ENCODE results near the gene NUP98. TPM values are rescaled to one million over a fixed set of nuclear protein-coding genes. Genes with fewer than 3 reads are reported as not detected.

Gene NUP98
- polyA plus RNA-seq, 1 of the 3 experiments (the other 2 are of a cell fraction) = 56.4 TPM

- Histone ChIP-seq H3K27ac (ENCODE audit: low read depth in 2 of 2, low read length in 1 of 2) (no peak overlapping the region), H3K9ac (no peak overlapping the region), H3K27me3 (ENCODE audit: insufficient read depth) (no peaks in the 10 kb centered on the region), H3K79me2 (ENCODE audit: insufficient read depth) (no peaks in the 10 kb centered on the region), H3K4me1 (ENCODE audit: control insufficient read depth in 1 of 2, insufficient read depth in 2 of 2, low read depth in 1 of 2, low read length in 1 of 2) (no peaks in the 10 kb centered on the region), H3K4me2 (no peak overlapping the region), H3K36me3 (replicated peaks in 1 of 2; ENCODE audit: control insufficient read depth in 1 of 2, insufficient read depth in 2 of 2, low read length in 1 of 2) (peaks cover 4 to 20% of the 10 kb centered on the region in 2 experiments), H4K20me1 (ENCODE audit: insufficient read depth) (0 out of 2 replicates have a peak, but pooled peaks cover 5% of the 10 kb centered on the region), H3K9me2 (no peaks in the 10 kb centered on the region), H3F3A (replicated peaks; ENCODE audit: insufficient read depth) (peaks cover 9% of the 10 kb centered on the region), H2AFZ (ENCODE audit: low read depth) (no peak overlapping the region), H3K4me3 (ENCODE audit: low read depth in 2 of 2, low read length in 1 of 2) (no peak overlapping the region), H3K9me3 (no peaks in the 10 kb centered on the region)
- ChIA-PET CTCF (interaction anchor here (1.0 kb wide), 1 partner anchor 250 kb away, joined by 3 read pairs; no protein-coding TSS in a partner anchor), POLR2A (no interaction called here)
- no peak for DNase-seq
- 93% methylated on average over 3 of the region's 3 CpGs for WGBS (ENCODE audit: low lambda C conversion rate)
- peak; percentile 15; the same call in 1 of the 2 replicates for TF ChIP-seq NFIC (IDR thresholded peaks at IDR 0.05; ENCODE audit: borderline replicate concordance)
- TF ChIP-seq MEF2A (IDR thresholded peaks at IDR 0.05; ENCODE audit: borderline replicate concordance, low read depth) = no peak
- TF ChIP-seq JUND (IDR thresholded peaks at IDR 0.05) = peak; percentile 55
- TF ChIP-seq FOSL2 (IDR thresholded peaks at IDR 0.05; ENCODE audit: borderline replicate concordance, low read depth) = peak; percentile 49; the same call in 1 of the 2 replicates
- TF ChIP-seq RAD21 (IDR thresholded peaks at IDR 0.05; ENCODE audit: low read length) = no peak
Measured at GRCh38 chr11:3823303-3823702, 25.9 kb upstream of the NUP98 start.

- Histone ChIP-seq H3K27me3 (ENCODE audit: insufficient read depth) (no peaks in the 10 kb centered on the region), H3K36me3 (replicated peaks in 1 of 2; ENCODE audit: control insufficient read depth in 1 of 2, insufficient read depth in 2 of 2, low read length in 1 of 2) (peaks cover 4 to 12% of the 10 kb centered on the region in 2 experiments), H3K9me2 (no peaks in the 10 kb centered on the region), H3K9me3 (no peaks in the 10 kb centered on the region), H4K20me1 (ENCODE audit: insufficient read depth) (no peaks in the 10 kb centered on the region), H3K9ac (no peak overlapping the region), H2AFZ (ENCODE audit: low read depth) (no peak overlapping the region), H3K79me2 (ENCODE audit: insufficient read depth) (no peaks in the 10 kb centered on the region), H3F3A (replicated peaks; ENCODE audit: insufficient read depth) (peaks cover 9% of the 10 kb centered on the region), H3K4me3 (ENCODE audit: low read depth in 2 of 2, low read length in 1 of 2) (no peak overlapping the region), H3K4me2 (no peak overlapping the region), H3K27ac (ENCODE audit: low read depth in 2 of 2, low read length in 1 of 2) (no peak overlapping the region), H3K4me1 (ENCODE audit: control insufficient read depth in 1 of 2, insufficient read depth in 2 of 2, low read depth in 1 of 2, low read length in 1 of 2) (no peaks in the 10 kb centered on the region)
- POLR2A ChIA-PET = no interaction called here
- TF ChIP-seq NRF1 (IDR thresholded peaks at IDR 0.05; ENCODE audit: low read depth, low read length) (no peak), SMC3 (IDR thresholded peaks at IDR 0.05; ENCODE audit: low read depth, low read length) (no peak), MEF2A (IDR thresholded peaks at IDR 0.05; ENCODE audit: borderline replicate concordance, low read depth) (no peak), EZH2phosphoT487 (IDR thresholded peaks at IDR 0.05; ENCODE audit: borderline replicate concordance, low read depth) (no peak), TEAD4 (IDR thresholded peaks at IDR 0.05; ENCODE audit: borderline replicate concordance, insufficient read depth) (no peak), RAD21 (IDR thresholded peaks at IDR 0.05; ENCODE audit: low read length) (no peak), POLR2AphosphoS5 (IDR thresholded peaks at IDR 0.05; ENCODE audit: low read depth, low read length) (no peak), RFX5 (IDR thresholded peaks at IDR 0.05; ENCODE audit: low read length) (no peak)
- CTCF ChIA-PET = interaction anchor here (0.7 to 0.8 kb wide), 2 partner anchors 8 to 39 kb away, joined by 3 read pairs; no protein-coding TSS in a partner anchor
- no peak for DNase-seq
- WGBS (ENCODE audit: low lambda C conversion rate) = 91% methylated on average over 7 of the region's 7 CpGs
Measured at GRCh38 chr11:3822312-3822711, 25.0 kb upstream of the NUP98 start.

GRCh38 chr11:3820971-3821370 is 23.6 kb upstream of the NUP98 start:
- H3K27ac ChIP-seq (ENCODE audit: low read depth in 2 of 2, low read length in 1 of 2) = no peak overlapping the region
- ChIA-PET POLR2A (no interaction called here), CTCF (interaction anchor here (2.9 to 3.1 kb wide), 2 partner anchors 12 to 34 kb away, joined by 10 to 27 read pairs; partner anchors contain the start of genes PGAP2 and STIM1)
- H3K4me1 ChIP-seq (ENCODE audit: control insufficient read depth in 1 of 2, insufficient read depth in 2 of 2, low read depth in 1 of 2, low read length in 1 of 2) = no peaks in the 10 kb centered on the region
- H4K20me1 ChIP-seq (ENCODE audit: insufficient read depth) = no peaks in the 10 kb centered on the region
- no peaks in the 10 kb centered on the region for H3K9me2 ChIP-seq
- H3K79me2 ChIP-seq (ENCODE audit: insufficient read depth) = no peaks in the 10 kb centered on the region
- H3K36me3 ChIP-seq (replicated peaks in 1 of 2; ENCODE audit: control insufficient read depth in 1 of 2, insufficient read depth in 2 of 2, low read length in 1 of 2) = peaks cover 3 to 4% of the 10 kb centered on the region in 2 experiments
- no peak overlapping the region for H2AFZ ChIP-seq (ENCODE audit: low read depth)
- H3F3A ChIP-seq (replicated peaks; ENCODE audit: insufficient read depth) = peaks cover 7% of the 10 kb centered on the region
- H3K9ac ChIP-seq = no peak overlapping the region
- no peak for DNase-seq
- no peak overlapping the region for H3K4me3 ChIP-seq (ENCODE audit: low read depth in 2 of 2, low read length in 1 of 2)
- 95% methylated on average over 2 of the region's 2 CpGs for WGBS (ENCODE audit: low lambda C conversion rate)
- no peaks in the 10 kb centered on the region for H3K9me3 ChIP-seq
- H3K27me3 ChIP-seq (ENCODE audit: insufficient read depth) = no peaks in the 10 kb centered on the region
- H3K4me2 ChIP-seq = no peak overlapping the region
- TF ChIP-seq CHD2 (IDR thresholded peaks at IDR 0.05; ENCODE audit: low read length, partially characterized antibody) (no peak), EP300 (IDR thresholded peaks at IDR 0.05; ENCODE audit: borderline replicate concordance in 1 of 2, low read depth in 1 of 2, low read length in 1 of 2) (no peak), RAD21 (IDR thresholded peaks at IDR 0.05; ENCODE audit: low read length) (no peak), CTCF (IDR thresholded peaks at IDR 0.05) (no peak), ZBTB33 (IDR thresholded peaks at IDR 0.05; ENCODE audit: borderline replicate concordance, low read depth) (no peak), RXRA (IDR thresholded peaks at IDR 0.05; ENCODE audit: borderline replicate concordance, low read depth) (no peak), IRF3 (IDR thresholded peaks at IDR 0.05; ENCODE audit: low read depth, low read length) (no peak), POLR2AphosphoS5 (IDR thresholded peaks at IDR 0.05; ENCODE audit: low read depth, low read length) (no peak), ELF1 (IDR thresholded peaks at IDR 0.05) (no peak)

Measured in SK-N-SH (cell line).